Mesothelial cell of epicardium (in vitro differentiated cells): ENCODE data around the gene IDUA. TPM values are rescaled to one million over a fixed set of nuclear protein-coding genes. Genes with fewer than 3 reads are reported as not detected.

Experiments used
- DNase-seq, 2 experiments: peaks; one replicate each; pipeline ENCODE4 v3.0.0; 2021; ENCODE audit warnings: low spot score in 2 of 2; ENCODE audit not compliant: unreplicated experiment in 2 of 2
- H3K27ac Mint-ChIP-seq: 2 replicates; pipeline ENCODE4 v1.8.0; 2021; ENCODE audit warnings: mixed read lengths
- H3K27me3 Mint-ChIP-seq: 2 replicates; pipeline ENCODE4 v1.8.0; 2021; ENCODE audit warnings: low read depth, mixed read lengths
- H3K36me3 Mint-ChIP-seq: 2 replicates; pipeline ENCODE4 v1.8.0; 2021; ENCODE audit warnings: mixed read lengths
- H3K4me1 Mint-ChIP-seq: 2 replicates; pipeline ENCODE4 v1.8.0; 2021; ENCODE audit warnings: mixed read lengths
- H3K4me3 Mint-ChIP-seq: 2 replicates; pipeline ENCODE4 v1.8.0; 2021; ENCODE audit warnings: mild to moderate bottlenecking, moderate library complexity, mixed read lengths
- H3K9me3 Mint-ChIP-seq: 2 replicates; pipeline ENCODE4 v1.8.0; 2021; ENCODE audit warnings: mixed read lengths
- CTCF ChIP-seq: fragments of 200-600 bp; sonication (generic); IDR thresholded peaks from one replicate; pipeline ENCODE4 v1.5.0; 2021; ENCODE audit warnings: antibody characterized with exemption; ENCODE audit not compliant: unreplicated experiment
- total RNA-seq: library from RNA; stranded (reverse); gene quantifications from 3 replicates; pipeline ENCODE4 v1.2.1, GENCODE V29; 2021

Gene IDUA
- total RNA-seq, 1 donor from 2014 or later, result 68.6 TPM

- no peaks in the 10 kb centered on the region for H3K9me3 Mint-ChIP-seq
These were observed 1.0 kb downstream of the IDUA start for GRCh38 chr4:987624-988513.

GRCh38 chr4:988726-989721 is 2.2 kb downstream of the IDUA start:
- Mint-ChIP-seq H3K36me3 (no peaks in the 10 kb centered on the region), H3K4me3 (no peak overlapping the region), H3K27me3 (no peaks in the 10 kb centered on the region), H3K9me3 (no peaks in the 10 kb centered on the region), H3K27ac (no peak overlapping the region), H3K4me1 (peaks cover 21% of the 10 kb centered on the region)
- no peak for TF ChIP-seq CTCF
- no peak for DNase-seq

More at GRCh38 chr4:987624-988513, 1.0 kb downstream of the IDUA start:
- Mint-ChIP-seq H3K27me3 (no peaks in the 10 kb centered on the region), H3K4me1 (peaks cover 21% of the 10 kb centered on the region), H3K36me3 (no peaks in the 10 kb centered on the region), H3K27ac (no peak overlapping the region), H3K4me3 (peak overlapping the region; percentile 70)
- DNase-seq, result no peak
- TF ChIP-seq CTCF, result no peak

- H3K9me3 Mint-ChIP-seq, result no peaks in the 10 kb centered on the region
- no peak for TF ChIP-seq CTCF
- H3K27me3 Mint-ChIP-seq, result no peaks in the 10 kb centered on the region
- H3K4me1 Mint-ChIP-seq, result peaks cover 17% of the 10 kb centered on the region
- H3K27ac Mint-ChIP-seq, result no peak overlapping the region
- H3K36me3 Mint-ChIP-seq, result no peaks in the 10 kb centered on the region
- no peak overlapping the region for H3K4me3 Mint-ChIP-seq
- DNase-seq, result no peak
These were observed 3.1 kb downstream of the IDUA start for GRCh38 chr4:989722-990471.

GRCh38 chr4:990746-991367 is 4.0 kb downstream of the IDUA start:
- H3K9me3 Mint-ChIP-seq, result no peaks in the 10 kb centered on the region
- DNase-seq, result no peak
- H3K27ac Mint-ChIP-seq, result no peak overlapping the region
- no peaks in the 10 kb centered on the region for H3K36me3 Mint-ChIP-seq
- no peak for TF ChIP-seq CTCF
- H3K27me3 Mint-ChIP-seq, result peaks cover 7% of the 10 kb centered on the region
- H3K4me3 Mint-ChIP-seq, result no peak overlapping the region
- H3K4me1 Mint-ChIP-seq, result peaks cover 9% of the 10 kb centered on the region
